C4-2B (cell line): ENCODE data around the gene FAM24B.

Experiments used
- CTCF ChIP-seq: fragments of 450-650 bp; conservative IDR thresholded peaks from 2 replicates; pipeline ENCODE4 v1.5.1; 2017; ENCODE audit warnings: mild to moderate bottlenecking
- ZFX ChIP-seq: fragments of 450-650 bp; IDR thresholded peaks from 2 replicates; pipeline ENCODE4 v1.6.1; 2017

- TF ChIP-seq CTCF (no peak), ZFX (no peak)
These were observed 31.4 kb downstream of the FAM24B start for GRCh38 chr10:122847782-122848604.
